HG03520 (cell line): ENCODE measurements around the gene LRG1.
"Not testable (repeated sequence)": the region's sequence is repeated elsewhere in the genome, so short reads cannot be mapped to it uniquely, and the experiment has no call there.

Experiments used
- ATAC-seq: cut with Tn5 transposase; IDR thresholded peaks from one replicate; pipeline ENCODE4 v1.9.1; 2021; ENCODE audit warnings: mild to moderate bottlenecking, moderate library complexity; ENCODE audit not compliant: unreplicated experiment

LRG1 gene

DNA sequence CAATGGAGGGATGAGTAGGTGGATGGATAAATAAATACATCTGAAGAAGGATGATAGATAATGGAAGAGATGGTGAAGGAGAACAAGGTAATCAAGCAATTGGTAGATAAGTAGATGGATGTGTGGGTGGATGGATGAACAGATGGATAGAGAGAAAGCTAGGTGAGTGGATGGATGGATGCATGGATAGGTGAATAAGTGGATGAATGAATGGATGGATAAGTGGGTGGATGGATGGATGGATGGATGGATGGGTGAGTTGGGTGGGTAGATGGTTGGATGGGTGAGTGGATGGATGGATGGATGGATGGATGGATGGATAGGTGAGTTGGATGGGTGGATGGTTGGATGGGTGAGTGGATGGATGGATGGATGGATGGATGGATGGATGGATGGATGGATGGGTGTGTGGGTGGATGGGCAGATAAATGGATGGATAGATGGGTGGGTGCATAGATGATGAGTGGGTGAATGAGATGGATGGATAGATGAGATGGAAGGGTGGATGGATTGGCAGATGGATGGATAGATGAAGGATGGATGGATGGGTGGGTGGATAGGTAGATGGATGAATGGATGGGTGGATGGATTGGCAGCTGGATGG is 13.4 kb upstream of the LRG1 start:
- ATAC-seq: no peak

DNA sequence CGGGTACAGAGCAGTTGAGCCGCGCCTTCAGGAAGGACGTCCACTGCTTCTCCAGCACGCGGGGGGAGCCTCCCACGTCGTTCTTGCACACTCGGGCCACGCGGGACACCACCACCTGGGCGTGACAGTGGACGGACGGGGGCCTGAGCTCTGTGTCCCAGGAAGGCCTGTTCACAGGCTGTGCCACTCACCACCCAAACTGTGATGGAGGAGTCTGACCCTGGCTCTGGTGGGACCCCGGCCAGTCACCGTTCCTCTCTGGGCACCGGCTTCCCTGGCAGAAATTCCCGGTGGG is 12.6 kb upstream of the LRG1 start:
- no peak for ATAC-seq

DNA sequence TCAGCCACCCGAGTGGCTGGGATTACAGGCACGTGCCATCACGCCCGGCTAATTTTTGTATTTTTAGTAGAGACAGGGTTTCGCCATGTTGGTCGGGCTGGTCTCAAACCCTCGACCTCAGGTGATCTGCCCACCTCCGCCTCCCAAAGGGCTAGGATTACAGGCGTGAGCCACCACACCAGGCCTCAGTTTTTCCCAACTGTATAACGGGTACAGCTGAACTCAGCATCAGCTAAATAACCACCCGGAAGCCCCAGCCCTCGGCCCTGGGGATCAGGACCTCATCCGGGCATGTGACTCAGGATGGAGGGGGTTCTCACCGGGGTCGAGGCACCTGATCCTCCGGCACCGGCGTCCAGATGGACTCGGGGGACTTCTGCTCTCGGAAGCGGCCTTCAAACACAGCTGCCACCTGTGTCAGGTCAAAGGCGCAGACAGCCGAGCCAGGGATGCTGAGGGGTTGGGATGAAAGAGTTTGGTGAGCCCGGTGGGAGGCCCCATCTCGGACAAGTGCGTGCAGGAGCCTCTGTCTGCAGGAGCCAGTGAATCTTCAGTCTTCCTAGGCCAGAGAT is 10.7 kb upstream of the LRG1 start:
- no peak for ATAC-seq

DNA sequence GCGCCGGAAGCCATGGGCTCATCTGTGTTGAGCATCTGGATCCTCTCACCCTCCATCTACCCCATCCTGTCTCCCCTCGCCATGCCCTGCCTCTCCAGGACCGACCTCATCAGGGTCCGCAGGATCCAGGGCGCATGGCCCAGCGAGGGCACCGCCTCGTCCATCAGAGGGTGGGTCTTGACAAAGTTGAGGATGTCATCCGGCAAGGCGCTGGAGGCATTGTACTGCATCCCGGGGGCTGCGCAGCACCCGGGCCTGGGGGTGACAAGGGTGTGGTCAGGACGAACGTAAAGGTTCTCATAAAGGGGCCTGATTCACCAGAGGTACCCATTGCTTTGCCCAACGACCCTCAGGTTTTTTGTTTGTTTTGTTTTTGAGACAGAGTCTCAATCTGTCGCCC is 10.2 kb upstream of the LRG1 start:
- ATAC-seq: no peak

DNA sequence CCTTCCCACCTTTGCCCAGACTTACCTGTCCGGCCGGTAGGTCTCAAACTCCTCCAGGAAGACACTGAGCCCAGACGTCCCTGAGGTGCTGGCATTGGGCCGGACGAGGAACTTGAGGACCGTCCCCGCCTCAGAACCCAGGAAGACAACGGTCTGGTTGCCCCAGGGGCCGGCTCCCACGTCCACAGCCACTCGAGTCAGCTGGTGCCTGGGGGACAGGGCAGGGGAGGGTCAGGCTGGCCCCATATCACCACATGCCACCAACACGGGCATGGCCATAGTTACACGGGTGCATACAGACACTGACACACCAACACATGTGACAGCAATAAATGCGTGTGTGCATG is 8.4 kb upstream of the LRG1 start:
- no peak for ATAC-seq

DNA sequence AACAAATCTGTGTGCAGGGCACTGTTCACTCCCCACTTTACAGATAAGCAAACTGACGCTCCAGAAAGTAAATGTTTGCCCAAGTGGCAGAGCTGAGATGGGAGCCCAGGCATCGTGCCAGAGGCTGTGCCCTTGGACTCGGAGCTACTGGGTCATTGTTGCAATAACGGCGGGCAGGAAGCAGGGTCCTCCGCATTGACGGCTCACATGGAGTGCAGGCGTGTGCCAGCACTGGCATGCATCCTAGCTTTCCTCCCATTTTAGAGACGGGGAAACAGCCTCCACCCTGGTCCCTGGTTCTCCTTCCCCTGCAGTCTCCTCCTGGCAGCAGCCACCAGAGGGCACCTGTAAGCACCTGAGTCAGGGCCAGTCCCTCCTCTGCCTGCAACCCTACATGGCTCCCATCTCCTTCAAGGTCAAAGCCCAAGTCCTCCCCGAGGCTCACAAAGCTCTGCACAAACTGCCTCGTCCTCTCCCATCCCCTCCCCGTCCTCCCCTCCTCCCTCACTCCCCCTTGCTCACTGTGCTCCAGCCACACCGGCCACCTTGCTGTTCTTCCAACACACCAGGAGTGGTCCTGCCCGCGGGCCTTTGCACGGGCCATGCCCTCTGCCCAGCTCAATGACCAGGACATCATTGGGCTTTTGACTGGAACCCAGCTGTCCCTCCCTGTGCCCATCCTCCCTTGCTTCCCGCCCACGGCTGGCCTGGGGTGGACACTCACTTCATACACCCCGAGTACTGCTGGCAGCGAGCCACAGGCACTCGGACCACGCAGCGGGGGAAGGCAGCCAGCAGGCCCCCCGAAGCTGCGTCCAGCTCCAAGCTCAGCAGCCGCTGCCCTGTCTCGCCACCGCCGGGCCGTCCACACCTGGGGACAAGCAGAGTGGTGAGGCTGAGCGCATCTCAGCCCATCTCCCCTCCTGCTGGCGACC is 7.7 kb upstream of the LRG1 start:
- no peak for ATAC-seq

DNA sequence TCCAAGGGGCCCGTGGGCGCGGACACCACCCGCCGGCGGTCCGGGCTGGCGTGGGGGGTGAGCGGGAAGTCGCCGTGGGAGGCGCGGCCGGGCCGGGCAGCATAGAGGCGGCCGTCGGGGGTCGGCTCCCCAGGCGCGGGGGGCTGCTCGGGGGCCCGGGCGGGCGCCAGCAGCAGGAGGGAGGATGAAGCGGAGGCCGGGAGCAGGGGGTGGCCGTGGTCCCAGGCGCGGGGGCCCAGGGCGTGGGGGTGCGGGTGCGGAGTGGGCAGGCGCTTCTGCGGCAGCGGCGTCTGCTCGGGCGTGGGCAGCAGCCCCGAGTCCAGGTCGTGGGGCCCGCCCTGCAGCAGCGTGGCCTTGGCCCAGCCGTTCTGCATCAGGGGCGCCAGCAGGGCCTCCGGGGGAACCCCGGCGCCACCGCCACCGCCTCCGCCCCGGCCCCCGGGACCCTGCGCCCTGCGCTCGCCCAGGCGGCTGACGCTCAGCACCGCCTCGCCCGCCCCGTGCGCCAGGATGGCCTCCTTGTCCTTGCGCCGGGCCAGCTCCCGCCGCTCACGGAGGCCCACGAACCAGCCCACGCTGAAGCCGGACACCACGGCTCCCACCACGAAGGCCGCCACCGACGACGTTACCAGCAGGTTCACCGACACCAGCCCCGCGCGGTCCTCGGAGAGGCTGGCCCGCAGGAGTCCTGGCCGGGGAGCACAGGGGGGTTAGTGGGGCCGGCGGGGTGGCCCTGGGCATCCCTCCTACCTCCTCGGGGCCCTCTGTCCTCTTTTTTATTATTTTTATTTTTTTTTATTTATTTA is 4.2 kb upstream of the LRG1 start:
- ATAC-seq: no peak

DNA sequence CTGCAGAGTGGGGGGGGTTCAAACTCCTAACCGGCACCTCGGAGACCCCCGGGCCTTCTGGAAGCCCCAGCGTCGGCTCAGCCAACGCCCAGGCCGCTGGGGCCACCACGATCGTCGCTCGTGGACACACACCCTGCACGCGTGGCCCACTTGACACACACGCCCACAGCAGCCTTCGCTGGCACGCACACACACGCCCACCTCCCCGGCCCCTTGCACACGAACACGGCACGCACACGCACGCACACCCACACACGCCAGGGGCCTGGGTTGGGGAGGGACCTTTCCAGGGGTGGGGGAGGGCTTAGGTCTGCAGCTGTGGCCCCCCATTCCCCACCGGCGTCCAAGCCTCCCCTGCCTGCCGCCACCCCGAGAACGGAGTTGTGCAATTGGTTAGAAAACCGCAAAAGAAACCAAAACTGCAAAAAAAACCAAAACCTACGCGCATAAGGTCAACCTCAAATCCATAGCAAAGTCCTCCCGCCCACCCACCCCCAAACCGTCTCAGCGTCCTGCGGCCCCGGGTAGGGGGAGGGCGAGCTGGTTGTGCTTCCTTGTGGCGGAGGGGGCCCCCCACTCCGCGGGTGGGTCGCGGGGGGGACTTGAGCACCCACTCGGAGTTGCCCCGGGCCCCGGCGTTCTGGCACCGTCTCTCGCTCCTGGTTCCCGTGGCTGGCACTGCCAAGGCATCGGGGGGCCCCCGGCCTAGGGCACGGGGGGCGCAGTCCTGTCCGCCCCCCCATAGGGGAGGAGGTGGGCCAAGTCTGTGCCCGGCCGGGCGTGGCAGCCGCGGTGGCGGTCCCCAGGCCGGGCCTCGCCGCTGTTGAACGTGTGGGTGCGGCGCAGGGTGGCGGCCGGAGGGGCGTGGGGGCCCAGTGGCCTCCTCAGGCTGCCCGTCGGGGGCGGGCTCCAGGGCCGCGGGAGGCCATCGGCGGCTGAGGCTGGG is 3.3 kb upstream of the LRG1 start:
- ATAC-seq: no peak

DNA sequence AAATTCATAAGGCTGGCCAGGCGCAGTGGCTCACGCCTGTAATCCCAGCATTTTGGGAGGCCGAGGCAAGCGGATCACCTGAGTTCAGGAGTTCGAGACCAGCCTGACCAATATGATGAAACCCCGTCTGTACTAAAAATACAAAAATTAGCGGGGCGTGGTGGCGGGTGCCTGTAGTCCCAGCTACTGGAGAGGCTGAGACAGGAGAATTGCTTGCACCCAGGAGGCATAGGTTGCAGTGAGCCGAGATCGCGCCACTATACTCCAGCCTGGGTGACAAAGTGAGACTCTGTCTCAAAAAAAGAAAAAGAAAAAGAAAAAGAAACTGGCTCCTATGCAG is 1.9 kb upstream of the LRG1 start:
- not testable (repeated sequence) for ATAC-seq

DNA sequence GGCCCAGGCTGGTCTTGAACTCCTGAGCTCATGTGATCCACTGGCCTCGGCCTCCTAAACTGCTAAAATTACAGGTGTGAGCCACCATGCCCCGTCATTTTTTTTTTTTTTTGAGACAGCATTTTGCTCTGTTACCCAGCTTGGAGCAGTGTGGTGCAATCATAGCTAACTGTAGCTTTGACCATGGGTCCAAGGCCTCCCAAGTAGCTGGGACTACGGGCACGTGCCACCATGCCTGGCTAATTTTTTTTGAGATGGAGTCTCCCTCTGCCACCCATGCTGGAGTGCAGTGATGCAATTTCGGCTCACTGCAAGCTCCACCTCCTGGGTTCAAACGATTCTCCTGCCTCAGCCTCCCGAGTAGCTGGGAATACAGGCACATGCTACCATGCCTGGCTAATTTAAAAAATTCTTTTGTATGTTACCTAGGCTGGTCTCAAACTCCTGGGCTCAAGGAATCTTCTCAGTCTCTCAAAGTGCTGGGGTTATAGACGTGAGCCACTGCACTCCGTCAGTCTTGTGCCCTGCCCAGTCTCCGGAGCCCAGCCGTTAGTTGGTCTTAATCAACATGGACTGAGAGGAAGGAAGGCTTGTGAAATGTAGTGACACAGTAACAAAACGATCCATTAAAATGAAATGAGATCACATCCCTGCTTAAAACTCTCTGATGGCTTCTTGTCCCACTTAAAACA is 1.4 kb upstream of the LRG1 start:
- no peak for ATAC-seq

DNA sequence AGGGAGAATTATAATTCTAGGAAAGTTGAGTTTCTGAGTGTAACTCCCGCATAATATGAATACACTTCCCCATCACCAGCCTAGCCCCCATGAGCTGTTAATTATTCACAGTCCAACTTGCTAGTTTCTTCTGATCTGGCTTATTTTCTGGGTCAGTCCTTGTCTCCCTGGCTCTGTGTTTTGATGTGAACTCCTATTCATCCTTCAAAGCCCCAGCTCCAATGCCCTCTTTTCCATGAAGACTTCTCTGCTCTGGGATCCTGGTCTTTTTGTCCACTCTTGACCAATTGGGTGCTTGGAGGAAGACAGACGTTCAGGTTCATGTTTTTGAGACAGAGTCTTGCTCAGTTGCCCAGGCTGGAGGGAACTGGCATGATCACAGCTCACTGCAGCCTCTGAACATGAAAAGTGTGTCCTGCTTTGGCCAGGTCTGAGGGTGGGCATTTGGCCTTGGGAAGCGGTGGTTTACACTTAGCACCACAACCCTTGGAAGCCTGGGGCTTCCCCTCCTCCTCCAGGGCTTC is 605 bp downstream of the LRG1 start:
- no peak for ATAC-seq

DNA sequence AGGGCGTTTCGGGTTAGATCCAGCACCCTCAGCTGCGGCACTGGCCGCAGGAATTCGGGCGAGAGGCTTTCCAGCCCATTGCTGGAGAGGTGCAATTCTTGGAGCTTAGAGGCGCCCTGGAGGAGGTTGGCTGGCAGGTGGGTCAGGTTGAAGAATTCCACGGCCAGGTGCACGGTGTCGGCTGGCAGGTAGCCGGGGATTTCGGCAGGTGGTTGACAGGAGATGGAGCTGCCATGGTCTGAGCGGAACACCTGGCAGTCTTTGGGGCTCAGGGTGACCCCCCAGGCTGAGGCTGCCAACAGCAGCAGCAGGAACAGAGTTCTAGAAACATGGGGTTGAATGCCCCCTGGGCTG is 1.3 kb downstream of the LRG1 start:
- no peak for ATAC-seq

DNA sequence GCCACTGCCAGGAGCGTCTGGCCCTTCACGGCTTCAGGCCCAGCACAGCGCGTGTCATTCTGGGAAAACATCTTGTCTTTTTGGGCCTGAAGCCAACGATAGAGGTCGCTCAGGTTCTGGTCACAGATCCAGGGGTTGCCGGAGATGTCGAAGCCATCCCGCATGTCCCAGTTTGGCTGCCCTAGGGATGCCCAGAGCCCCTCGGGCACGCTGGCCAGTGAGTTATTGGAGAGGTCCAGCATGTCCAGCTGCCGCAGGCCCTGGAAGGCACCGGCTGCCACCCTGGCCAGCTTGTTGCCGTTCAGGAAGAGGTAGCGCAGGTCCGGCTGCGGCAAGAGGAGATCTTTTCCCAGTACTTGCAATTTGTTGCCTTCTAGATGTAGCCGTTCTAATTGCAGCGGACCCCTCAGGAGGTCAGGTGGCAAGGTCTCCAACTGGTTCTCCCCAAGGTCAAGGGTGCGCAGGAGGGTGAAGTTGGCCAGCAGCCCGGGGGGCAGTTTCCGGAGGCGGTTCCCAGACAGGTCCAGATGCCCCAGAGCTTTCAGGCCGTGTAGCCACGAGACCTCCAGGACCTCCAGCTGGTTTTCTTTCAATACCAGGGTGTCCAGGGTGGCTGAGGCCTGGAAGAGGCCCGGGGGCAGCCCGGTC is 1.8 kb downstream of the LRG1 start:
- ATAC-seq: no peak

DNA sequence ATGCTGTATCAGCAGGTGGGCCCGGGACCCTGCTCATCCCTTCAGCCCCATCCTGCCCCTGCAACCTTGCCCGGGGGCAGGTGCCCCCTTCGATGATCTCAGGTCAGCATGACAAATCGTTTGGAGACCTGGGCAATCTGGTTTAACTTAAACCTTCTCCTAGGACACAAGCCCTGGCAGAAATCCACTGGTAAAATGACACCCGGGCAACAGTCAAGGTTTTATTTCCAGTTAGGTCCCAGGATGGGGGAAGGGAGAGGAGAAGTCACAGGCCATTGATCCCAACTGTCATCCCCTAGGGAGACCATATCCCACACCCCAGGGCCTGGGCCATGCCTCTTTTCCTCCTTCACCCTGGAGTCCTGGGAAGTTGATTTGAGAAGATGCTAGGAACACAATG is 3.0 kb downstream of the LRG1 start:
- no peak for ATAC-seq

DNA sequence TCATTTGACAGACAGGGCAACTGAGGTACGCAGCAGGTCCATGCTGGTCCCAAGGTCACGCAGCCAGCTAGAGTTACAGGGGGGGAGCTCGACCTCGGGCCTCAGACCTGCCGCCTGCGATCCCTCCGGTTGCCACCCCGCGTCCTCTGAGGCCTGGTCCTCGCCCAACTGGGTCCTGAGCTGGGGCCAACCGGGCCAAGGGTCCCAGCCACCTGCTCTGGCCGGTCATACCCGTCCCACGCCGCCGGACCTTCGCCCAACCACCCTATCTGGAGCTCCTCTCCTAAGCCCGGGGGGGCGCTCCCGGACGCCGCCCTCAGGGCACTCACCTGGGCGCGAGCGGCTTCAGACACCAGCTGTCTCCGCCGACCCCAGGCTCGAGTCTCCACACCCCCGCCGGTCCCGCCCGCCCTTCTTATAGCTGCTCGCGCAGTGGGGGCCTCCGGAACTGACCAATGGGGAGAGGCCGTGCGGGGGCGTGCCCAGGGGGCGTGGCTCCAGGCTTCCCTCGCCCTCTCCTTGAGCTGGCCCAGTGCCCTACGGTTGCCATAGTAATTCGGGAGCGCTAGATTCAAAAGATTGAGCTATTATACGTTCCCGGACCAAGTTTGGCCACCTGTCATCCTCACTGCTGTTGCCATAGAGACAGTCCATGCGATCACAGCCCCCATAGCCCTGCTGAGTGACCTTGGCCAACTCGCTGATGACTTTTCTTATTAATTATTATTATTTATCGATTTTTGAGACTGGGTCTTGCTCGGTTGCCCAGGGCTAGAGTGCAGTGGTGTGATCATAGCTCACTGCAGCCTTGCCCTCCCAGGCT is 4.8 kb downstream of the LRG1 start, which contains the start of gene PLIN5:
PLIN5 (minus strand) TSS at position 389 of the 823 bp plus-strand sequence. CDS start 1,150 bp downstream, outside the sequence.
- ATAC-seq: no peak

DNA sequence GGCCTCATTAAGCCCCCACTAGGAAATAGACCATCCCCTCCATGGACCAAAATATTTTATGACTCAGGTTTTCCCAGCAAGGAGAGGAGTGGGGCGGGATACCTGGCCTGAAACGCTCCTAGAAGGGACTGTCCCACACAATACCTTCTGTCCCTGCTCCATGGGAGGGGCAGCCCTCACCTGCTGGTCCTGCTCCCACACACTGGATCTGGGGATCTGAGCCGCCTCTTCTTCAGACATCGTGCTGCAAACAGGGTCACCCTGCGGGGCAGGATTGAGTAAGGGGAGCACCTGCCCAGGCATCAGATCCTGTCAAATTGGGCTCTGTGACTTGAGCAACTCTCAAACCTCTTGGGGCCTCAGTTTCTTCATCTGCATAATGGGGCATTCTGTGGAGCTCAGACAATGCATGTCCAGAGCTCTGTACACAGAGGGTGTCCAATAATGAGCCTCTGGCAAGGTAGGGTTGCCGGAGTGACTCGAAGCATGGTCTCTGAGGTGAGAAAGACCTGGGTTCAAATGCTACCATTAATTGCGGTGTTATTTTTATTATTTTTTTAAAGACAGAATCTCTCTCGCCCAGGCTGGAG is 5.9 kb downstream of the LRG1 start:
- no peak for ATAC-seq

DNA sequence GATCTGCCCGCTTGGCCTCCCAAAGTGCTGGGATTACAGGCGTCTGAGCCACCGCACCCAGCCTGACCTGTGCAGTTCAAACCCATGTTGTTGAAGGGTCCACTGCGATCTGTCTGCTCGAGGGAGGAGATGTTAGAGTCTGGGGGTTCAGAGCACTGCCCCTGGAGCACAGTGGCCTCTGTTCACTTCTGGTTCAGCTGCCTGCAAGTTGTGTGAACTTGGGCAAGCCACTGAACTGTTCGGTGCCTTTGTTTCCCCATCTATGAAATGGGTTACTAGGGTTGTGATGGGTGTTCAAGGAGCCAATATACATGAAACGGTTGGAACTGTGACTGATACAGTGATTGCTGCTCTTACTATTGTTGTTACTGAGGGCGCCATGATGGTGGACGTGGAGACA is 6.5 kb downstream of the LRG1 start:
- no peak for ATAC-seq

DNA sequence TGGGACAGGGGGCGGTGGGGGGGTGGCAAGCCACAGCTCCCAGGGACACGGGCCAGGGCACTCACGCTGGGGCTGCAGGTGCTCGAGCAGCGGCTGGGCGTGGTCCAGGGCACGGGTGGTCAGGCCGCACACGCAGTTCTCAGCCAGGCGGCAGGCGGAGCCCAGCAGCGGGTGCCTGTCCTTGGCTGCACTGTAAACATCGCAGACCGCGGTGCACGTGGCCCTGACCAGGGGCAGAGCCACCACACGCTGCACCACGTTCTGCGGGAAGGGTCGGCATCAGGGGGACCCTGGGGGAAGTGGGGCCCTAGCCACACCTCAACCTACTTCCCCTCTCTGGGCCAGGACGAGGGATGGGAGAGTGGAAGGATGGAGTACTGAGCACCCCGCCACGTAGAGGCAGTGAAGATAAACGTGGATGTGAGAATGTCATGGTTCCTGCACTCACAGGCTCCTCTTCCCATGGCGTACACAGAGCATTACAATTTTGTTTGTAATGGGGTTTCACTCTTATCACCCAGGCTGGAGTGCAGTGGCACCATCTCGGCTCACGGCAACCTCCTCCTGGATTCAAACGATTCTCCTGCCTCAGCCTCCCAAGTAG is 8.2 kb downstream of the LRG1 start:
- ATAC-seq: no peak
